ENCODE measurements around the gene GALNT2.

DNA sequence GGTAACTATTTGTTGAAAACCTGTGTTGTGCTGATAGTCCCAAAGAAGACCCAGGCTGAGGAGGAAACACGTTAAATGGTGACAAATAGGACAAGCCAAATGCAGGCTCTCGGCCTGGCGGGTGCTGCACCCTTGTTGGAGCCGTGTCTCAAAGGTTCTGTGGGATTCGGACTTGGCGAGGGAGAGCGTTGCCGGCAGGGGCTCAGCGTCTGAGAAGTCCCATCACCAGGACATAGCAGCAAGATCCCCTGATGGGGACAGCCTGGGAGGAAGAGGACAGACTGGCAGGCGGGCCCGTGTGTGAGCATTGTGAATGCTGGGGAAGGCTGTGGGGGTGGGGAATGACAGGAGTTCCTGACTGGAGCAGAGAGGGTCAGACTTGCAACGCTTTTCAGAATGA lies 216.6 kb downstream of the GALNT2 start:
- TF ChIP-seq, protein P1, sequence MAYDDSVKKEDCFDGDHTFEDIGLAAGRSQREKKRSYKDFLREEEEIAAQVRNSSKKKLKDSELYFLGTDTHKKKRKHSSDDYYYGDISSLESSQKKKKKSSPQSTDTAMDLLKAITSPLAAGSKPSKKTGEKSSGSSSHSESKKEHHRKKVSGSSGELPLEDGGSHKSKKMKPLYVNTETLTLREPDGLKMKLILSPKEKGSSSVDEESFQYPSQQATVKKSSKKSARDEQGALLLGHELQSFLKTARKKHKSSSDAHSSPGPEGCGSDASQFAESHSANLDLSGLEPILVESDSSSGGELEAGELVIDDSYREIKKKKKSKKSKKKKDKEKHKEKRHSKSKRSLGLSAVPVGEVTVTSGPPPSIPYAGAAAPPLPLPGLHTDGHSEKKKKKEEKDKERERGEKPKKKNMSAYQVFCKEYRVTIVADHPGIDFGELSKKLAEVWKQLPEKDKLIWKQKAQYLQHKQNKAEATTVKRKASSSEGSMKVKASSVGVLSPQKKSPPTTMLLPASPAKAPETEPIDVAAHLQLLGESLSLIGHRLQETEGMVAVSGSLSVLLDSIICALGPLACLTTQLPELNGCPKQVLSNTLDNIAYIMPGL (CRISPR knock-in tag; IDR thresholded peaks at IDR 0.05; ENCODE audit: borderline replicate concordance), result no peak
- TF ChIP-seq, protein P2, sequence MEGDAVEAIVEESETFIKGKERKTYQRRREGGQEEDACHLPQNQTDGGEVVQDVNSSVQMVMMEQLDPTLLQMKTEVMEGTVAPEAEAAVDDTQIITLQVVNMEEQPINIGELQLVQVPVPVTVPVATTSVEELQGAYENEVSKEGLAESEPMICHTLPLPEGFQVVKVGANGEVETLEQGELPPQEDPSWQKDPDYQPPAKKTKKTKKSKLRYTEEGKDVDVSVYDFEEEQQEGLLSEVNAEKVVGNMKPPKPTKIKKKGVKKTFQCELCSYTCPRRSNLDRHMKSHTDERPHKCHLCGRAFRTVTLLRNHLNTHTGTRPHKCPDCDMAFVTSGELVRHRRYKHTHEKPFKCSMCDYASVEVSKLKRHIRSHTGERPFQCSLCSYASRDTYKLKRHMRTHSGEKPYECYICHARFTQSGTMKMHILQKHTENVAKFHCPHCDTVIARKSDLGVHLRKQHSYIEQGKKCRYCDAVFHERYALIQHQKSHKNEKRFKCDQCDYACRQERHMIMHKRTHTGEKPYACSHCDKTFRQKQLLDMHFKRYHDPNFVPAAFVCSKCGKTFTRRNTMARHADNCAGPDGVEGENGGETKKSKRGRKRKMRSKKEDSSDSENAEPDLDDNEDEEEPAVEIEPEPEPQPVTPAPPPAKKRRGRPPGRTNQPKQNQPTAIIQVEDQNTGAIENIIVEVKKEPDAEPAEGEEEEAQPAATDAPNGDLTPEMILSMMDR (IDR thresholded peaks at IDR 0.05), result no peak
- no peak for TF ChIP-seq RCOR1 (IDR thresholded peaks at IDR 0.05; ENCODE audit: low read depth, low read length)
- TF ChIP-seq, protein P3, sequence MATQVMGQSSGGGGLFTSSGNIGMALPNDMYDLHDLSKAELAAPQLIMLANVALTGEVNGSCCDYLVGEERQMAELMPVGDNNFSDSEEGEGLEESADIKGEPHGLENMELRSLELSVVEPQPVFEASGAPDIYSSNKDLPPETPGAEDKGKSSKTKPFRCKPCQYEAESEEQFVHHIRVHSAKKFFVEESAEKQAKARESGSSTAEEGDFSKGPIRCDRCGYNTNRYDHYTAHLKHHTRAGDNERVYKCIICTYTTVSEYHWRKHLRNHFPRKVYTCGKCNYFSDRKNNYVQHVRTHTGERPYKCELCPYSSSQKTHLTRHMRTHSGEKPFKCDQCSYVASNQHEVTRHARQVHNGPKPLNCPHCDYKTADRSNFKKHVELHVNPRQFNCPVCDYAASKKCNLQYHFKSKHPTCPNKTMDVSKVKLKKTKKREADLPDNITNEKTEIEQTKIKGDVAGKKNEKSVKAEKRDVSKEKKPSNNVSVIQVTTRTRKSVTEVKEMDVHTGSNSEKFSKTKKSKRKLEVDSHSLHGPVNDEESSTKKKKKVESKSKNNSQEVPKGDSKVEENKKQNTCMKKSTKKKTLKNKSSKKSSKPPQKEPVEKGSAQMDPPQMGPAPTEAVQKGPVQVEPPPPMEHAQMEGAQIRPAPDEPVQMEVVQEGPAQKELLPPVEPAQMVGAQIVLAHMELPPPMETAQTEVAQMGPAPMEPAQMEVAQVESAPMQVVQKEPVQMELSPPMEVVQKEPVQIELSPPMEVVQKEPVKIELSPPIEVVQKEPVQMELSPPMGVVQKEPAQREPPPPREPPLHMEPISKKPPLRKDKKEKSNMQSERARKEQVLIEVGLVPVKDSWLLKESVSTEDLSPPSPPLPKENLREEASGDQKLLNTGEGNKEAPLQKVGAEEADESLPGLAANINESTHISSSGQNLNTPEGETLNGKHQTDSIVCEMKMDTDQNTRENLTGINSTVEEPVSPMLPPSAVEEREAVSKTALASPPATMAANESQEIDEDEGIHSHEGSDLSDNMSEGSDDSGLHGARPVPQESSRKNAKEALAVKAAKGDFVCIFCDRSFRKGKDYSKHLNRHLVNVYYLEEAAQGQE (IDR thresholded peaks at IDR 0.05), result no peak
- no peak for TF ChIP-seq NFE2L2 (conservative IDR thresholded peaks at IDR 0.05; ENCODE audit: low read length)

All from A549 (cell line).